HG03196 (cell line): ENCODE results near the gene UQCRHL.
"Not testable (repeated sequence)": the region's sequence is repeated elsewhere in the genome, so short reads cannot be mapped to it uniquely, and the experiment has no call there.

ENCODE experiments used
- ATAC-seq: cut with Tn5 transposase; IDR thresholded peaks from one replicate; pipeline ENCODE4 v1.9.1; 2021; ENCODE audit not compliant: unreplicated experiment

UQCRHL gene

GRCh38 chr1:15807549-15807948 is at the start of gene UQCRHL:
Gene UQCRHL (minus strand): TSS chr1:15807649. CDS start chr1:15807649, 0 bp downstream.
- not testable (repeated sequence) for ATAC-seq

- no peak for ATAC-seq
Measured at GRCh38 chr1:15856888-15857287, 49.4 kb upstream of the UQCRHL start.

GRCh38 chr1:15852828-15853302 is 45.4 kb upstream of the UQCRHL start:
- ATAC-seq, result no peak

- no peak for ATAC-seq
Measured at GRCh38 chr1:15852036-15852827, 44.8 kb upstream of the UQCRHL start.

GRCh38 chr1:15851210-15852035 is 44.0 kb upstream of the UQCRHL start:
- ATAC-seq, result no peak

GRCh38 chr1:15850471-15851001 is 43.1 kb upstream of the UQCRHL start:
- ATAC-seq, result no peak

GRCh38 chr1:15849775-15850324 is 42.4 kb upstream of the UQCRHL start:
- no peak for ATAC-seq

GRCh38 chr1:15848929-15849774 is 41.7 kb upstream of the UQCRHL start:
- no peak for ATAC-seq

GRCh38 chr1:15848143-15848928 is 40.9 kb upstream of the UQCRHL start:
- peak; percentile 15 for ATAC-seq

GRCh38 chr1:15847893-15848142 is 40.4 kb upstream of the UQCRHL start:
- no peak for ATAC-seq

- peak; percentile 59 for ATAC-seq
Measured at GRCh38 chr1:15847100-15847892, 39.8 kb upstream of the UQCRHL start, which contains the start of gene SPEN. Gene SPEN (plus strand): TSS chr1:15847707. CDS start chr1:15848068, 361 bp downstream.

GRCh38 chr1:15846056-15846455 is 38.6 kb upstream of the UQCRHL start:
- ATAC-seq, result not testable (repeated sequence)

- ATAC-seq, result no peak
Measured at GRCh38 chr1:15843826-15844572, 36.5 kb upstream of the UQCRHL start.

GRCh38 chr1:15838721-15839120 is 31.3 kb upstream of the UQCRHL start:
- ATAC-seq, result no peak

- ATAC-seq, result no peak
Measured at GRCh38 chr1:15837931-15838330, 30.5 kb upstream of the UQCRHL start.

GRCh38 chr1:15836772-15837669 is 29.6 kb upstream of the UQCRHL start:
- no peak for ATAC-seq

- not testable (repeated sequence) for ATAC-seq
Measured at GRCh38 chr1:15836511-15836771, 29.0 kb upstream of the UQCRHL start.
